Small intestine (tissue), 7 donors: Measurements from ENCODE around the gene CYB561. TPM values are rescaled to one million over a fixed set of nuclear protein-coding genes. Genes with fewer than 3 reads are reported as not detected.
"Not testable (repeated sequence)": the region's sequence is repeated elsewhere in the genome, so short reads cannot be mapped to it uniquely, and the experiment has no call there.

Experiments used
- DNase-seq, 2 donors: peaks; one replicate each; pipeline versions ENCODE4 v3.0.0 to v3.0.0-alpha.2; 2013
- FAIRE-seq: peaks from 2 replicates; lab custom pipeline; 2012; peaks lifted over from hg19 to GRCh38; lab: Jason Lieb, UNC
- H3K27ac ChIP-seq, 3 donors: one replicate each; pipeline ENCODE4 v1.5.1; 2013; ENCODE audit warnings: low read length in 2 of 3, mild to moderate bottlenecking in 2 of 3, control low read depth in 1 of 3, inconsistent platforms in 1 of 3, low read depth in 1 of 3, moderate library complexity in 1 of 3
- H3K27me3 ChIP-seq, 3 donors: one replicate each; pipeline ENCODE4 v1.6.1; 2013; ENCODE audit warnings: low read length in 3 of 3, inconsistent platforms in 1 of 3; ENCODE audit not compliant: control insufficient read depth in 3 of 3, insufficient read depth in 3 of 3
- H3K36me3 ChIP-seq, 3 donors: one replicate each; pipeline ENCODE4 v1.6.1; 2013; ENCODE audit warnings: low read length in 3 of 3, inconsistent platforms in 1 of 3, low read depth in 1 of 3, mild to moderate bottlenecking in 1 of 3, moderate library complexity in 1 of 3; ENCODE audit not compliant: control insufficient read depth in 3 of 3, insufficient read depth in 2 of 3
- H3K4me1 ChIP-seq, 3 donors: one replicate each; pipeline ENCODE4 v1.6.1; 2013; ENCODE audit warnings: low read length in 2 of 3, inconsistent platforms in 1 of 3, low read depth in 1 of 3, mild to moderate bottlenecking in 1 of 3, moderate library complexity in 1 of 3; ENCODE audit not compliant: control insufficient read depth in 3 of 3, insufficient read depth in 2 of 3
- H3K4me3 ChIP-seq, 3 donors: one replicate each; pipeline ENCODE4 v1.5.1; 2013; ENCODE audit warnings: low read length in 3 of 3, control low read depth in 1 of 3, inconsistent platforms in 1 of 3, low read depth in 1 of 3, mild to moderate bottlenecking in 1 of 3, moderate library complexity in 1 of 3
- H3K9me3 ChIP-seq, 2 donors: one replicate each; pipeline ENCODE4 v1.6.1; 2013; ENCODE audit warnings: low read depth in 1 of 2, low read length in 1 of 2; ENCODE audit not compliant: control insufficient read depth in 2 of 2, insufficient read depth in 1 of 2
- WGBS, 3 donors: extraction: QIAGEN DNeasy Blood & Tissue Kit; methylation state at CpG; one replicate each; pipeline ENCODE4 v1.1.7; 2013; 5-methylcytosine and 5-hydroxymethylcytosine counted together
- polyA plus RNA-seq, 4 donors: library from polyadenylated mRNA; stranded (reverse) in 3 of 4; unstranded in 1 of 4; fragments of 200-250 nt in 3 of 4; fragments of 120-200 nt in 1 of 4; gene quantifications; one replicate each; pipeline versions ENCODE4 v1.2.1 to v1.2.3, GENCODE V29; 2013
- donor health status: healthy with polysubstance abuse.
- donor health status: control.
- donor health status: control.
- donor health status: Bipolar disorder and iron deficiency.
- donor health status: healthy.

CYB561 gene
- polyA plus RNA-seq, 4 donors: 18.4 to 60.2 (median 34.3) TPM

DNA sequence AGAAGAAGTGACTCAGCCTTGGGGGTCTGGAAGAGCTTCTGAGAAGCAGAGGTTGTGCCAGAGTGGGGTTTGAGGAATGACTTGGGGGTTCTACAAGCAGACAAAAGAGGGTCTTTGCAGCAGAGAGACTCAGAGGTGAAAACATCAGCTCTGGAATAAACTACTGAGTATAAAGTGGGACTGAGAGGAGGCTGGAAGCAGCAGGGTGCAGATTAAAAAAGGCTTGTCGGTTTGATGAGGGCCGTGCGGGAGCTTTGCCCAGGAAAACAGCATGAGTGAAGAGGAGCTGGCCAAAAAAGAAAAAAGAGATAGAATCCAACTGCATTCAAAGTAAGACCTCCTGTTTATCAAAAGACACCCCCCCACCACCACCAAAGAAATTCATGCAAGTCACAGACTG, 17.7 kb upstream of the CYB561 start:
- no peak for FAIRE-seq
- no peak overlapping the region for H3K27ac ChIP-seq

DNA sequence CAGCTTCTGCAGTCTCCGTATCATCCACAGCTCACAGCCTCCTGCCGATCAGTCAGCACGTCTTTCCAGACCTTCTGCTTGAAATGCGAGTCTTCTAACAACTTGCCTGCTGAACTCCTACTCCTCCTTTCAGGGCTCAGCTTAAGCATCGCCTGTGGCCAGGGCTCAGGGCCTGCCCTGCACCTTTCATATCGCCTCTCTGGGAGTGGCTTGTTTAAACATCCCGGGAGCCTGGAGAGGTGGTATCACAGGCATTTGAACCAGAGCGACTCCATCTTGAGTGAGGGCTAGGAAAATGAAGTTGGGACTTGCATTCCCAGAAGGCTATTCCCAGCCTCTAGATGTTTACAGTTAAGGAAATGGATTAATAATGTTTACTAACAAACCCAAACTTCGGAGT, 13.9 kb upstream of the CYB561 start:
- Histone ChIP-seq H3K4me3 (no peak overlapping the region), H3K36me3 (no peaks in the 10 kb centered on the region), H3K4me1 (peaks cover 0 to 4% (median 0%) of the 10 kb centered on the region in 3 donors), H3K9me3 (no peaks in the 10 kb centered on the region), H3K27ac (no peak overlapping the region), H3K27me3 (no peaks in the 10 kb centered on the region)
- no peak for FAIRE-seq
- no peak for DNase-seq
- WGBS, 3 donors: 61 to 77% (median 63%) methylated on average over 9 of the region's 9 CpGs

More for the DNA sequence above, 17.7 kb upstream of the CYB561 start:
- no peak for DNase-seq
- no peaks in the 10 kb centered on the region for H3K27me3 ChIP-seq
- H3K9me3 ChIP-seq: no peaks in the 10 kb centered on the region
- H3K4me3 ChIP-seq: no peak overlapping the region
- H3K4me1 ChIP-seq: no peaks in the 10 kb centered on the region
- H3K36me3 ChIP-seq: no peaks in the 10 kb centered on the region
- 59 to 61% (median 61%) methylated on average over 3 of the region's 3 CpGs for WGBS, 3 donors

- H3K36me3 ChIP-seq: no peaks in the 10 kb centered on the region
- no peak overlapping the region for H3K27ac ChIP-seq
- H3K4me3 ChIP-seq: no peak overlapping the region
- FAIRE-seq (no peak), DNase-seq (no peak)
- H3K27me3 ChIP-seq: no peaks in the 10 kb centered on the region
- WGBS, 3 donors: 77 to 91% (median 87%) methylated on average over 4 of the region's 4 CpGs
- peaks cover 0 to 18% (median 8%) of the 10 kb centered on the region in 3 donors for H3K4me1 ChIP-seq
- H3K9me3 ChIP-seq: no peaks in the 10 kb centered on the region
Observed at GRCh38 chr17:63458478-63458877, 12.4 kb upstream of the CYB561 start.

DNA sequence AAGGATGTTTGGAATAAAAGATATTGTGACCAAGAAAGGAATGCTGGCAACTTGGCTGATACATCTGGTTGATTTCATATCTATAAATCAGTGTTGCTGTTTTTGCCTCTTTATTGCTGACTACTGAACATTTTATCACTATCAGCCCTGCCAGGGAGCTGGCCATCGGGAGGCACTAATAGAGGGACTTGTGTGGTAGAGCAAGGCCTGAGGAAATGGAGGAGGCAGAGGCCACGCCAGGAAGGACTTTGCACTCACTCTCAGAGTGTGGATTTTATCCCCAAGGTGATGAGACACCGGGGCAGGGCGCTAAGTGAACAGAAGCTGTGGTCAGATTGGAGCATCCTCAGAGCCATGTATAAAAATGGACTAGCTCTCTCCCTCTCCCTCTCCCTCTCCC, 9.3 kb upstream of the CYB561 start:
- peak; percentile 86 to 95 for DNase-seq
- H3K27me3 ChIP-seq: no peaks in the 10 kb centered on the region
- whole genome bisulfite sequencing, 3 donors: 15 to 37% (median 31%) methylated on average over 4 of the region's 4 CpGs
- H3K4me1 ChIP-seq: peaks cover 0 to 48% (median 17%) of the 10 kb centered on the region in 3 donors
- FAIRE-seq: no peak
- H3K9me3 ChIP-seq: no peaks in the 10 kb centered on the region
- peak overlapping the region in 1 of 3 donors; percentile 91 for H3K27ac ChIP-seq
- H3K4me3 ChIP-seq: no peak overlapping the region
- no peaks in the 10 kb centered on the region for H3K36me3 ChIP-seq

- Histone ChIP-seq H3K36me3 (no peaks in the 10 kb centered on the region), H3K27ac (peak overlapping the region; percentile 11 to 91 (median 86)), H3K27me3 (no peaks in the 10 kb centered on the region), H3K4me1 (peaks cover 0 to 52% (median 22%) of the 10 kb centered on the region in 3 donors), H3K9me3 (no peaks in the 10 kb centered on the region), H3K4me3 (no peak overlapping the region)
- no peak for FAIRE-seq
- no peak for DNase-seq
- 46 to 59% (median 49%) methylated on average over 5 of the region's 5 CpGs for WGBS, 3 donors
Observed at GRCh38 chr17:63454915-63455314, 8.8 kb upstream of the CYB561 start.

DNA sequence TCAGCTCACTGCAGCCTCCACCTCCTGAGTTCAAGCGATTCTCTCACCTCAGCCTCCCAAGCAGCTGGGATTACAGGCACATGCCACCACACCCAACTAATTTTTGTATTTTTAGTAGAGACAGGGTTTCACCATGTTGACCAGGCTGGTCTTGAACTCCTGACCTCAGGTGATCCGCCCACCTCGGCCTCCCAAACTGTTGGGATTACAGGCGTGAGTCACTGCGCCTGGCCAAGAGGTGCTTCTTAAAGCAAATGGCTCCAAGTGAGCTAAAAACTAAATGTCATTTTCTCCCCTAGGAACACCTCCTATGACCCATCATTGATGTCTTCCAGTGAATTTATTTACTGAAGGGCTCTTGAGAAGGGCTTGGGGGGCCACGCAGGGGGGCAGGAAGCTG, 8.3 kb upstream of the CYB561 start:
- H3K9me3 ChIP-seq, DNase-seq, H3K4me3 ChIP-seq, H3K36me3 ChIP-seq, H3K27me3 ChIP-seq, FAIRE-seq: not testable (repeated sequence)
- H3K27ac ChIP-seq: peak overlapping the region in 2 of 3 donors; percentile 91 to 93
- H3K4me1 ChIP-seq: peaks cover 0 to 52% (median 22%) of the 10 kb centered on the region in 3 donors
- 58 to 83% (median 71%) methylated on average over 6 of the region's 6 CpGs for WGBS, 3 donors

GRCh38 chr17:63452962-63453551, 7.0 kb upstream of the CYB561 start:
- WGBS, 3 donors: 8 to 49% (median 36%) methylated on average over 6 to 7 of the region's 7 CpGs
- H3K27me3 ChIP-seq: no peaks in the 10 kb centered on the region
- H3K36me3 ChIP-seq: no peaks in the 10 kb centered on the region
- FAIRE-seq: no peak
- H3K27ac ChIP-seq: peak overlapping the region; percentile 59 to 93 (median 91)
- no peaks in the 10 kb centered on the region for H3K9me3 ChIP-seq
- peak; percentile 75 to 87 for DNase-seq
- H3K4me3 ChIP-seq: no peak overlapping the region
- H3K4me1 ChIP-seq: peaks cover 0 to 52% (median 22%) of the 10 kb centered on the region in 3 donors

DNA sequence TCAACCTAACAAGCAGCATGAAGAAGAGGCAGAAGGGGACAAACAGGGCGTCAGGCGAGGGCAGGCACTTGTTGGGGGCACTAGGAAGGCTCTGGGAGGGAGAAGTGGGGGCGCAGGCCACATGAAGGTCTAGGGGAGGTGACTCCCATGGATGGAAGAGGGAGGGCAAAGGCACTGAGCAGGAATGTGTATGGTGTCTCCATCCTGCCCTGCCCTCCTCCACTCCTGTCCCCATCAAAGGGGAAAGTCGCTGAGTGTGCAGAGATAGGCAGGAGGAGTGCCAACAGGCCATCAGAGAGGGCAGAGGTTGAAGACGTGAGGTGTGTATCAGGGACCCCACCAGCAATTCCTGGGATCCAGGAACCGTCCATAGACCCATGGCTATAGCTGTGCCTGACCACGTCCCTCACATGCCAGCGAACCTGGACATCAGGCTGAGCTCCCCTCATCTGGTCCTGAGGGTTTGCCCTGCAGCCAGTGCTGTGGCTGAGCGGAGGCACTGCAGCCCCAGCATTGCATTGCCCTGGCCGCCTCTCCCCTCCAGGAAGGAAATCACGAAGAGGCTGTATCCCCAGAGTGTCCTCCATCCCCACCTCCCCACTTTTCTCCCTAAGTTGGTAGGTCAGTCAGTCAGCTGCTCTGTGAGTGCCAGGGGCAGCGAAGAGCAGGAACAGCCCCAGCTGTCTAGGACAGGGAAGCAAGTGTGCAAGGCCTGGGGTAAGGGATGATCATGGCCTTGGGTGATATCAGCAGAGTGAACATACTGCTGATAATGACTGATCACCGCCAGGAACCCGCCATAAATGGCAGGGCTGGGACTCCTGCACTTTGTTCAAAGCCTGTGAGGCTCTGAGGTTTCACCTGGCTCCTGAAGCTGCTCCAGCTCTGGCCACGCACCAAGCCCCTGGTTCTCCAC, 6.2 kb upstream of the CYB561 start:
- H3K27ac ChIP-seq: peak overlapping the region; percentile 59 to 93 (median 91)
- no peaks in the 10 kb centered on the region for H3K27me3 ChIP-seq
- H3K4me1 ChIP-seq: peaks cover 0 to 56% (median 25%) of the 10 kb centered on the region in 3 donors
- 29 to 68% (median 52%) methylated on average over 14 to 15 of the region's 15 CpGs for WGBS, 3 donors
- H3K4me3 ChIP-seq: no peak overlapping the region
- FAIRE-seq (no peak), DNase-seq (peak; percentile 72 to 95)
- no peaks in the 10 kb centered on the region for H3K9me3 ChIP-seq
- H3K36me3 ChIP-seq: no peaks in the 10 kb centered on the region
